ENCODE measurements around the gene TRNP1.

DNA sequence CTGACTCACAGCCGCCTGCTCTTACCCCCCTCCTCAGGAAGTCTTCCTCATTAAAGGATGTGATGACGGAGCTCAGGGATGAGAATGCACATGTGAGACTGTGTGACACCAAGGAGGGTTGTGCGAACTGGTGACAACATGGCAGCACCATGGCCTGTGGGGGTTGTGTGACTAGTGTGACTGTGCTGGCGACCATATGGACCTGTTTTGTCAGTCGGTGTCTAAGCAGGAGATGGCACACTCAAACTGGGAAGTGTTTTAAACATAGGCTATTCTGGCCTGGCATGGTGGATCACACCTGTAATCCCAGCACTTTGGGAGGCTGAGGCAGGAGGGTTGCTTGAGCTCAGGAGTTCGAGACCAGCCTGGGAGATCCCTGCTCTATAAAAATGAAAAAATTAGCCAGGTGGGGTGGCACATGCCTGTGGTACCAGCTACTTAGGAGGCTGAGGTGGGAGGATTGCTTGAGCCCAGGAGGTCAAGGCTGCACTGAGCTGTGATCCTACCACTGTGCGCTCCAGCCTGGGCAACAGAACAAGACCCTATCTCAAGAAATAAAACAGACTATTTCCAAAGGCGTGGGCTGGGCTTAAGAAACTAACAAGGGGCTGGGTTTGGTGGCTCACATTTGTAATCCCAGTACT lies 7.4 kb downstream of the TRNP1 start:
- TF ChIP-seq TAF1 (conservative IDR thresholded peaks at IDR 0.05) (no peak), MAX (IDR thresholded peaks at IDR 0.05) (no peak)
- TF ChIP-seq, protein P1, sequence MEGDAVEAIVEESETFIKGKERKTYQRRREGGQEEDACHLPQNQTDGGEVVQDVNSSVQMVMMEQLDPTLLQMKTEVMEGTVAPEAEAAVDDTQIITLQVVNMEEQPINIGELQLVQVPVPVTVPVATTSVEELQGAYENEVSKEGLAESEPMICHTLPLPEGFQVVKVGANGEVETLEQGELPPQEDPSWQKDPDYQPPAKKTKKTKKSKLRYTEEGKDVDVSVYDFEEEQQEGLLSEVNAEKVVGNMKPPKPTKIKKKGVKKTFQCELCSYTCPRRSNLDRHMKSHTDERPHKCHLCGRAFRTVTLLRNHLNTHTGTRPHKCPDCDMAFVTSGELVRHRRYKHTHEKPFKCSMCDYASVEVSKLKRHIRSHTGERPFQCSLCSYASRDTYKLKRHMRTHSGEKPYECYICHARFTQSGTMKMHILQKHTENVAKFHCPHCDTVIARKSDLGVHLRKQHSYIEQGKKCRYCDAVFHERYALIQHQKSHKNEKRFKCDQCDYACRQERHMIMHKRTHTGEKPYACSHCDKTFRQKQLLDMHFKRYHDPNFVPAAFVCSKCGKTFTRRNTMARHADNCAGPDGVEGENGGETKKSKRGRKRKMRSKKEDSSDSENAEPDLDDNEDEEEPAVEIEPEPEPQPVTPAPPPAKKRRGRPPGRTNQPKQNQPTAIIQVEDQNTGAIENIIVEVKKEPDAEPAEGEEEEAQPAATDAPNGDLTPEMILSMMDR (IDR thresholded peaks at IDR 0.05; ENCODE audit: low read depth, low read length, missing input control) = no peak
